ENCODE data around the gene TUBA1A. TPM values are rescaled to one million over a fixed set of nuclear protein-coding genes. Genes with fewer than 3 reads are reported as not detected.

The TUBA1A gene
- total RNA-seq: 883 and 997 TPM in 2 replicates

GRCh38 chr12:49188916-49189367 lies at the start of gene TUBA1A:
Gene TUBA1A (minus strand): TSS chr12:49189080. CDS start chr12:49188979, 101 bp downstream.
- peak within 1 kb of the TSS; percentile 86 for H3K4me3 ChIP-seq (ENCODE audit: low read depth, low read length)
- no peak for TF ChIP-seq CTCF (IDR thresholded peaks at IDR 0.05; ENCODE audit: insufficient read depth, low read length, poor library complexity, severe bottlenecking)
- DNase-seq (ENCODE audit: low read depth): peak; percentile 97
- H3K27me3 ChIP-seq (ENCODE audit: control insufficient read depth, insufficient read depth, low read length): no peaks in the 10 kb centered on the region
- H3K36me3 ChIP-seq (ENCODE audit: control insufficient read depth, insufficient read depth, low read length): no peaks in the 10 kb centered on the region

GRCh38 chr12:49236423-49236822 lies 47.5 kb upstream of the TUBA1A start:
- no peaks in the 10 kb centered on the region for H3K27me3 ChIP-seq (ENCODE audit: control insufficient read depth, insufficient read depth, low read length)
- TF ChIP-seq CTCF (IDR thresholded peaks at IDR 0.05; ENCODE audit: insufficient read depth, low read length, poor library complexity, severe bottlenecking): no peak
- no peaks in the 10 kb centered on the region for H3K36me3 ChIP-seq (ENCODE audit: control insufficient read depth, insufficient read depth, low read length)
- H3K4me3 ChIP-seq (ENCODE audit: low read depth, low read length): no peak overlapping the region
- no peak for DNase-seq (ENCODE audit: low read depth)

- no peaks in the 10 kb centered on the region for H3K27me3 ChIP-seq (ENCODE audit: control insufficient read depth, insufficient read depth, low read length)
- TF ChIP-seq CTCF (IDR thresholded peaks at IDR 0.05; ENCODE audit: insufficient read depth, low read length, poor library complexity, severe bottlenecking): no peak
- DNase-seq (ENCODE audit: low read depth): no peak
- no peaks in the 10 kb centered on the region for H3K36me3 ChIP-seq (ENCODE audit: control insufficient read depth, insufficient read depth, low read length)
- no peak overlapping the region for H3K4me3 ChIP-seq (ENCODE audit: low read depth, low read length)
These were observed 45.1 kb upstream of the TUBA1A start for GRCh38 chr12:49233842-49234526.

GRCh38 chr12:49232940-49233841 lies 44.3 kb upstream of the TUBA1A start:
- Histone ChIP-seq H3K27me3 (ENCODE audit: control insufficient read depth, insufficient read depth, low read length) (no peaks in the 10 kb centered on the region), H3K36me3 (ENCODE audit: control insufficient read depth, insufficient read depth, low read length) (no peaks in the 10 kb centered on the region), H3K4me3 (ENCODE audit: low read depth, low read length) (no peak overlapping the region)
- TF ChIP-seq CTCF (IDR thresholded peaks at IDR 0.05; ENCODE audit: insufficient read depth, low read length, poor library complexity, severe bottlenecking): no peak
- no peak for DNase-seq (ENCODE audit: low read depth)

GRCh38 chr12:49231878-49232655 lies 43.2 kb upstream of the TUBA1A start:
- no peaks in the 10 kb centered on the region for H3K27me3 ChIP-seq (ENCODE audit: control insufficient read depth, insufficient read depth, low read length)
- H3K4me3 ChIP-seq (ENCODE audit: low read depth, low read length): no peak overlapping the region
- no peak for DNase-seq (ENCODE audit: low read depth)
- no peak for TF ChIP-seq CTCF (IDR thresholded peaks at IDR 0.05; ENCODE audit: insufficient read depth, low read length, poor library complexity, severe bottlenecking)
- no peaks in the 10 kb centered on the region for H3K36me3 ChIP-seq (ENCODE audit: control insufficient read depth, insufficient read depth, low read length)

All from kidney epithelial cell (primary cell).